HG03196 (cell line): ENCODE measurements around the gene TAF1B.

Experiments
- ATAC-seq: cut with Tn5 transposase; IDR thresholded peaks from one replicate; pipeline ENCODE4 v1.9.1; 2021; ENCODE audit not compliant: unreplicated experiment

The TAF1B gene

GRCh38 chr2:9843229-9844035 lies at the start of gene TAF1B:
TAF1B (plus strand) TSS chr2:9843474; CDS start chr2:9843542, 68 bp downstream.
- ATAC-seq = peak; percentile 77

GRCh38 chr2:9793918-9794717 lies 49.2 kb upstream of the TAF1B start:
- no peak for ATAC-seq

GRCh38 chr2:9795071-9795470 lies 48.2 kb upstream of the TAF1B start:
- ATAC-seq = no peak

- ATAC-seq = no peak
Measured at GRCh38 chr2:9796056-9797010, 46.9 kb upstream of the TAF1B start.

- ATAC-seq = no peak
Measured at GRCh38 chr2:9797086-9797485, 46.2 kb upstream of the TAF1B start.

- no peak for ATAC-seq
Measured at GRCh38 chr2:9797681-9798556, 45.4 kb upstream of the TAF1B start.

GRCh38 chr2:9799011-9799596 lies 44.2 kb upstream of the TAF1B start:
- ATAC-seq = peak; percentile 18

- peak; percentile 83 for ATAC-seq
Measured at GRCh38 chr2:9799729-9800632, 43.3 kb upstream of the TAF1B start.

GRCh38 chr2:9800639-9800974 lies 42.7 kb upstream of the TAF1B start:
- no peak for ATAC-seq

- no peak for ATAC-seq
Measured at GRCh38 chr2:9800975-9801726, 42.1 kb upstream of the TAF1B start.

GRCh38 chr2:9802576-9802993 lies 40.7 kb upstream of the TAF1B start:
- no peak for ATAC-seq

GRCh38 chr2:9803023-9803805 lies 40.1 kb upstream of the TAF1B start:
- no peak for ATAC-seq

- ATAC-seq = no peak
Measured at GRCh38 chr2:9805435-9806297, 37.6 kb upstream of the TAF1B start.

GRCh38 chr2:9806298-9806610 lies 37.0 kb upstream of the TAF1B start:
- no peak for ATAC-seq

GRCh38 chr2:9806656-9807055 lies 36.6 kb upstream of the TAF1B start:
- no peak for ATAC-seq

GRCh38 chr2:9807056-9807455 lies 36.2 kb upstream of the TAF1B start:
- no peak for ATAC-seq
